ENCODE data around the gene MYOCOS. TPM values are rescaled to one million over a fixed set of nuclear protein-coding genes. Genes with fewer than 3 reads are reported as not detected.

The MYOCOS gene
- total and polyA plus RNA-seq, 4 donors, result not detected

DNA sequence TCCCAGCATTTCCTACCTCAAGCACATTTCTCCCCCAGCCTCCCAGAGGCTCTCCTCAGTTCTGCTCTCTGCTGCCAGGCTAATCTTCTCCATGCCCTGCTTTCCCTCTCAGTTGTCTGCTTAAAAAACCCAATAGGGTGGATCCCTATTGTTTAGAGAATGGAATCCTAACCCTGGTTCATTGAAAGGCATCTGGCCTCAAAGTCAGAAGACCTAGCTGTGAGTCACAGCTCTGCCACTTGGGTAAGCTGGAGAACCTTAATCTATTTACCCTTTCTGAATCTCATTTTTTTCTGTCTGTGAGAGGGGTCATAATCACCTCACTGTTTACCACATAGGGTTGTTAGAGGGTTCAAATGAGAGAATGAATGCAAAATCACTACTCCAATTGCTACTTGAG is 42.9 kb downstream of the MYOCOS start:
- H3K4me3 ChIP-seq, result no peak overlapping the region
- TF ChIP-seq, protein P1, sequence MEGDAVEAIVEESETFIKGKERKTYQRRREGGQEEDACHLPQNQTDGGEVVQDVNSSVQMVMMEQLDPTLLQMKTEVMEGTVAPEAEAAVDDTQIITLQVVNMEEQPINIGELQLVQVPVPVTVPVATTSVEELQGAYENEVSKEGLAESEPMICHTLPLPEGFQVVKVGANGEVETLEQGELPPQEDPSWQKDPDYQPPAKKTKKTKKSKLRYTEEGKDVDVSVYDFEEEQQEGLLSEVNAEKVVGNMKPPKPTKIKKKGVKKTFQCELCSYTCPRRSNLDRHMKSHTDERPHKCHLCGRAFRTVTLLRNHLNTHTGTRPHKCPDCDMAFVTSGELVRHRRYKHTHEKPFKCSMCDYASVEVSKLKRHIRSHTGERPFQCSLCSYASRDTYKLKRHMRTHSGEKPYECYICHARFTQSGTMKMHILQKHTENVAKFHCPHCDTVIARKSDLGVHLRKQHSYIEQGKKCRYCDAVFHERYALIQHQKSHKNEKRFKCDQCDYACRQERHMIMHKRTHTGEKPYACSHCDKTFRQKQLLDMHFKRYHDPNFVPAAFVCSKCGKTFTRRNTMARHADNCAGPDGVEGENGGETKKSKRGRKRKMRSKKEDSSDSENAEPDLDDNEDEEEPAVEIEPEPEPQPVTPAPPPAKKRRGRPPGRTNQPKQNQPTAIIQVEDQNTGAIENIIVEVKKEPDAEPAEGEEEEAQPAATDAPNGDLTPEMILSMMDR (IDR thresholded peaks at IDR 0.05; ENCODE audit: control extremely low read depth, extremely low read depth), result no peak
- H3K27me3 ChIP-seq (ENCODE audit: control insufficient read depth in 3 of 3, insufficient read depth in 3 of 3, low read length in 2 of 3), result no peaks in the 10 kb centered on the region
- ATAC-seq (ENCODE audit: insufficient read depth, low FRiP score), result no peak
- no peaks in the 10 kb centered on the region for H3K36me3 ChIP-seq (ENCODE audit: control insufficient read depth in 4 of 4, insufficient read depth in 4 of 4, low read length in 4 of 4)
- H3K9me3 ChIP-seq (ENCODE audit: control insufficient read depth in 4 of 4, insufficient read depth in 3 of 4, low read length in 3 of 4), result no peaks in the 10 kb centered on the region
- DNase-seq, result no peak
- H3K4me1 ChIP-seq (ENCODE audit: control insufficient read depth in 5 of 5, insufficient read depth in 5 of 5, low read length in 5 of 5), result peaks cover 0 to 4% (median 0%) of the 10 kb centered on the region in 5 donors
- no peak overlapping the region for H3K9ac ChIP-seq (ENCODE audit: insufficient read depth in 1 of 2, low read length in 2 of 2)
- no peak overlapping the region for H3K27ac ChIP-seq (ENCODE audit: low read depth in 1 of 2, low read length in 1 of 2)

DNA sequence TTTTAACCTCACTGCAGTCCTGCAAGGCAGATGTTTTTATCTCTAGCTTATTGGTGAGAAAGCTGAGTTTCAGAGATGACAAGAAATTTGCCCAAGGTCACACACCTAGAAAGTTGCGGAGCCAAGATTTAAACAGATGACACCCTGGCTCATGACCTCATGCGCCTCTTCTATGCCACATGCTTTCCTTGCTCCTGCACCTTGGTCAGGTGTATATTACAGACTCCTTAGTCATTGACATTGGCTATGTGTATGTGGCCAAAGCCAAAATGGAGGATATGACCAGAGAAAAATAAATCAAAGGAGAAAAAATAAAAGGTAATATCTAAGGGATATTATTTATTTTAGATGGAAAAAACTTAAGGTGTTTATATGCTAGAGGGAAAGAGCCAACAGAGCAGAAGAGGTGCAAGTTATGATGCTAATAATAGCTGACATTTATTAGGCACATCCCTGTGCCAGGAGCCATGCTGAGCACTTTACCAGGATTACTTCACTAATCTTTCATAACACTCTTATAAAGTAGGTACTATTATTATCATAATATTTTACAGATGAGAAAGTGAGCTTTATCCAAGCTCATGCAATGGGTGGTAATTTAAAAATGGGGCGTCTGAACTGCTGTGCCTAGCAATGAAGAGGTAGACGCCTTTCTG is 44.2 kb downstream of the MYOCOS start:
- DNase-seq (no peak), ATAC-seq (ENCODE audit: insufficient read depth, low FRiP score) (no peak)
- H3K4me1 ChIP-seq (ENCODE audit: control insufficient read depth in 5 of 5, insufficient read depth in 5 of 5, low read length in 5 of 5), result peaks cover 0 to 4% (median 0%) of the 10 kb centered on the region in 5 donors
- H3K9me3 ChIP-seq (ENCODE audit: control insufficient read depth in 4 of 4, insufficient read depth in 3 of 4, low read length in 3 of 4), result no peaks in the 10 kb centered on the region
- H3K36me3 ChIP-seq (ENCODE audit: control insufficient read depth in 4 of 4, insufficient read depth in 4 of 4, low read length in 4 of 4), result no peaks in the 10 kb centered on the region
- no peak overlapping the region for H3K27ac ChIP-seq (ENCODE audit: low read depth in 1 of 2, low read length in 1 of 2)
- no peak overlapping the region for H3K4me3 ChIP-seq
- WGBS, 2 donors, result 90 to 95% methylated on average over 4 of the region's 4 CpGs
- TF ChIP-seq, protein P1 (IDR thresholded peaks at IDR 0.05; ENCODE audit: control extremely low read depth, extremely low read depth), result no peak
- H3K9ac ChIP-seq (ENCODE audit: insufficient read depth in 1 of 2, low read length in 2 of 2), result no peak overlapping the region
- no peaks in the 10 kb centered on the region for H3K27me3 ChIP-seq (ENCODE audit: control insufficient read depth in 3 of 3, insufficient read depth in 3 of 3, low read length in 2 of 3)

DNA sequence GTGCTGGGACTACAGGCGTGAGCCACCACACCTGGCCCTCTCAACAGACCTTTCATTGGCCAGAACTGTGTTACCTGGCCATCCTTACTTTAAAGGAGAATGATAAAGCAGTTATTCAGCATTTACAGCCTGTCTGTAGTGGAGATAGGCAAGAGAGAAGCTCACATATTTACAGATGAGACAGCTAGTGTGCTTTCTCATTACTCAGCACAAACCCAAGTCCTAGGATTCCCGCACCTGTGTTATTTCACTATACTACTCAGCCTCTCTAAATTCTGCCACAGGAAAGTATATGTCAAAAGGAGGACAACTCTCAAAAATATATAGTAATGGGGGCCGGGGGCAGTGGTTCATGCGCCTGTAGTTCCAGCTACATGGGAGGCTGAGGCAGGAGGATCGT is 46.3 kb downstream of the MYOCOS start:
- H3K36me3 ChIP-seq (ENCODE audit: control insufficient read depth in 4 of 4, insufficient read depth in 4 of 4, low read length in 4 of 4), result no peaks in the 10 kb centered on the region
- no peak for ATAC-seq (ENCODE audit: insufficient read depth, low FRiP score)

More for the DNA sequence above, 46.3 kb downstream of the MYOCOS start:
- no peak overlapping the region for H3K4me3 ChIP-seq
- H3K4me1 ChIP-seq (ENCODE audit: control insufficient read depth in 5 of 5, insufficient read depth in 5 of 5, low read length in 5 of 5), result peaks cover 0 to 4% (median 0%) of the 10 kb centered on the region in 5 donors
- no peak overlapping the region for H3K27ac ChIP-seq (ENCODE audit: low read depth in 1 of 2, low read length in 1 of 2)
- H3K9me3 ChIP-seq (ENCODE audit: control insufficient read depth in 4 of 4, insufficient read depth in 3 of 4, low read length in 3 of 4), result no peaks in the 10 kb centered on the region
- WGBS, 2 donors, result 97 to 99% methylated on average over 5 of the region's 5 CpGs
- TF ChIP-seq, protein P1 (IDR thresholded peaks at IDR 0.05; ENCODE audit: control extremely low read depth, extremely low read depth), result no peak
- no peaks in the 10 kb centered on the region for H3K27me3 ChIP-seq (ENCODE audit: control insufficient read depth in 3 of 3, insufficient read depth in 3 of 3, low read length in 2 of 3)
- no peak overlapping the region for H3K9ac ChIP-seq (ENCODE audit: insufficient read depth in 1 of 2, low read length in 2 of 2)
- DNase-seq, result no peak

All from lung (tissue), 12 donors.